ENCODE data around the gene AMIGO3.

The AMIGO3 gene

DNA sequence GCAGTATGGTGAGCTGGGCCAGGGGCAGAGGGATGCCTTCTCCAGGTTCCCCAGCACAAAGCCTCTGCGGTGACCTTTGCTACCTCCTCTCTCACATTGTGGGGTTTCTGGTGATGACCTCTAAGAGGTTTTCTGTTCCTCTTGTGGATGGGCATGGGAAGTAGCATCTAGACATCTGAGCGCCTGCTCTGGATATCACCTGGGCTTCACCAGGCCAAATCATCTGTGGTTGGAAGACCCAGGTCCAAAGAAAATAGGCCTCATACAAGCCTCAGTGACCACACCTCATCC is 38.3 kb downstream of the AMIGO3 start:
- no peak overlapping the region for H3K4me3 ChIP-seq (ENCODE audit: low read depth, low read length)

DNA sequence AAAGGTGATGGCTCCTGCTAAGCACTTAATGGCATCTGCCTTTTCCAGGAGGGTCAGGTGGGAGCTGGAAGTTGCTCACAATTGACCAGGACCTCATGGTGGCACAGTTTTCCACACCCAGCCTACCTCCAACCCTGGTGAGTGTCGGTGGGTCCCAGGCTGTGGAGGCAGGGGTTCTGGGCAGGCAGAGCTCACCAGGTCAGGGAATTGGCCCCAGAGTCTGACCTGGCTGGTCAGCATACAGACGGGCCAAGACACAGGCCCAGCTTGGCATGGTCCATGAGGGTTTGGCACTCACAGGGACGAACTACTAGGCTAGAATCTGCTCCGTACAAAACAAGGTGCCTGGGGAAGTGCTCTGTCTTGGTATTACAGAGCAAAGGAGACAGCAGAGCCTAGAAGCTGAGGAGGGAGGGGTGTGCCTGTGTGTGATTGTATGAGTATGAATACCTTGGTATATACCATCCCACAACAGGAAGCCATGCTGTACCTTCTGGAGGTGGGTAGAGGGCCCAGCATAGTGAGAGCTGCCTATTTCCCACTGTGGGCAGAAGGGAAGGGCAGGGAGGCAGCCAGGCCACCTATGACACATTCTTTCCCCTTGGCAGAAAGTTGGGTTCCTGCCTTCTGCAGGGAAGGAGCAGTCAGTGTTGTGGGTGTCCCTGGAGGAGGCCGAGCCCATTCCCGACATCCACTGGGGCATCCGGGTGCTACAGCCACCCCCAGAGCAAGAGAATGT is 38.8 kb downstream of the AMIGO3 start:
- H3K4me3 ChIP-seq (ENCODE audit: low read depth, low read length): no peak overlapping the region
- TF ChIP-seq, protein P1, sequence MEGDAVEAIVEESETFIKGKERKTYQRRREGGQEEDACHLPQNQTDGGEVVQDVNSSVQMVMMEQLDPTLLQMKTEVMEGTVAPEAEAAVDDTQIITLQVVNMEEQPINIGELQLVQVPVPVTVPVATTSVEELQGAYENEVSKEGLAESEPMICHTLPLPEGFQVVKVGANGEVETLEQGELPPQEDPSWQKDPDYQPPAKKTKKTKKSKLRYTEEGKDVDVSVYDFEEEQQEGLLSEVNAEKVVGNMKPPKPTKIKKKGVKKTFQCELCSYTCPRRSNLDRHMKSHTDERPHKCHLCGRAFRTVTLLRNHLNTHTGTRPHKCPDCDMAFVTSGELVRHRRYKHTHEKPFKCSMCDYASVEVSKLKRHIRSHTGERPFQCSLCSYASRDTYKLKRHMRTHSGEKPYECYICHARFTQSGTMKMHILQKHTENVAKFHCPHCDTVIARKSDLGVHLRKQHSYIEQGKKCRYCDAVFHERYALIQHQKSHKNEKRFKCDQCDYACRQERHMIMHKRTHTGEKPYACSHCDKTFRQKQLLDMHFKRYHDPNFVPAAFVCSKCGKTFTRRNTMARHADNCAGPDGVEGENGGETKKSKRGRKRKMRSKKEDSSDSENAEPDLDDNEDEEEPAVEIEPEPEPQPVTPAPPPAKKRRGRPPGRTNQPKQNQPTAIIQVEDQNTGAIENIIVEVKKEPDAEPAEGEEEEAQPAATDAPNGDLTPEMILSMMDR (IDR thresholded peaks at IDR 0.05; ENCODE audit: low read depth, low read length): no peak

More for the DNA sequence above, 38.3 kb downstream of the AMIGO3 start:
- TF ChIP-seq, protein P1 (IDR thresholded peaks at IDR 0.05; ENCODE audit: low read depth, low read length): no peak

DNA sequence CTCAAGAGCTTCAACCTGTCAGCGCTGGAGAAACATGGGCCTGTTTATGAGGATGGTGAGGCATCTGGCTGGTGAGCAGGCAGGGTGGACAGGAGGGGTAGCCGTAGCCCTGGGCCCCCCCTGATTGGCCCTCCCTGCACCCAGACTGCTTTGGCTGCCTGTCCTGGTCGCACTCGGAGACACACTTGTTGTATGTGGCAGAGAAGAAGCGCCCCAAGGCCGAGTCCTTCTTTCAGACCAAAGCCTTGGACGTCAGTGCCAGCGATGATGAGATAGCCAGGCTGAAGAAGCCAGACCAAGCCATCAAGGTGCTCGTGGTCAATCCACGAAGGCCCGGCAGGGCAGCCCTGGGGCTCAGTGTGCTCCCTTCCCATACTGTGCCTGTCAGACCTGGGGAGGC is 43.6 kb downstream of the AMIGO3 start:
- no peak overlapping the region for H3K4me3 ChIP-seq (ENCODE audit: low read depth, low read length)
- TF ChIP-seq, protein P1 (IDR thresholded peaks at IDR 0.05; ENCODE audit: low read depth, low read length): no peak

DNA sequence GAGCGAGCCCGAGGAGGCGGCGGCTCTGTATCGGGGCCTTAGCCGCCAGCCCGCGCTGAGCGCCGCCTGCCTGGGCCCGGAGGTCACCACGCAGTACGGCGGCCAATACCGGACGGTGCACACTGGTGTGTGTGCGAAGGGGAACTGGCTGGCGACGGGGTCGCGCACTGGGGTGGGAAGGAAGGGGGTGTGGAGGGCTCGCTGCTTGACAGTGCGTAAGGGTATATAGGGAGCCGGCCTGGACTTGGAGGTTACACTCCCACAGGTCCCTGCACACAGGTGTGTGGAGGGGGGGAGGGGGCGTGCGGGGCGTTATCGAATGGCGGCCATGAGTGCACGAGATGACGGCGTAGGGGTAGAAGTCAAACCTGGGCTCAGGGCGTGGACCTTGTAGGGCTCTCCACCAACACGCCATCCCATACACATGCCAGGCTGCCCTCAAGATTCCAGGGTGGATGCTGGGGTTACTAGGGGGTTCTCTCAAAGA is 44.9 kb downstream of the AMIGO3 start:
- TF ChIP-seq, protein P1 (IDR thresholded peaks at IDR 0.05; ENCODE audit: low read depth, low read length): no peak

DNA sequence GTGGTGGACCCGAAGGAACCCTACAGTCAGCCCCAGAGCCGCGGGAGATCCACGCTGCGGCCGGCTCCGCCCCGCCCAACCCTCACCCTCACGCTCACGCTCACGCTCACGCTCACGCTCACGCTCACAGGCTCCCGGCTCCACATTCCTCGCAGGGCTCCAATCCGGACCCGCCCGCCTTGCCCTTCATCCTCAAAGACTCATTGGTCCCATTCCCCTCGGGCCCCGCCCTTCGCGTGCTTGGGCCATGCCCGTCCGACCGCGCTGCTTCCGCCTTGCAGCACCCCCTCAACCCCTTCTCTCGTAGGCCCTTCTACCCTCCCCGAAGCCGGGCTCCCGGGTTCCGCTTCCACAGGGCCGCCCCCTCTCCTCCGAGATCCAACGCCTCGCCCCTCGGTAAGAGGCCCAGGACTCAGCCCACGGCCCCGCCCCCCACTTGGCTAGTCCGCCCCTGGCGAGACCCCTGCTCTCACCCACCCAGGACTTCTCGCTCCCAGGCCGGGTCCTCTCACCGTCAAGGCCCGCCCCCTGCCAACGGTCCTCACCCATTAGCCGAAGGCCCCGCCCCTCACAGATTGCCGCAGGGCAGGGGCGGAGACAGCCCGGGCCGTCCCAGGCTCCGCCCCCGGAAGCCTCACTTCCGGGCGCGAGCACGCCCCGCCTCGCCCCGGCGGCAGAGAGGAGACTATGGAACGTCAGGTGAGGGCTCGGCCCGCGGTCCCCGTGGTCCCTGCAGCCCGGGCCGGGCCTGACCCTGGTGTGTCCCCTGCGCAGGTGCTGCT is 45.6 kb downstream of the AMIGO3 start, which contains the start of gene APEH:
APEH (plus strand) TSS at position 637 of the 782 bp plus-strand sequence; CDS start at position 688, 51 bp downstream.
- peak within 1 kb of the TSS; percentile 81 for H3K4me3 ChIP-seq (ENCODE audit: low read depth, low read length)
- TF ChIP-seq, protein P1 (IDR thresholded peaks at IDR 0.05; ENCODE audit: low read depth, low read length): no peak

More for the DNA sequence above, 44.9 kb downstream of the AMIGO3 start:
- peak overlapping the region; percentile 81 for H3K4me3 ChIP-seq (ENCODE audit: low read depth, low read length)

DNA sequence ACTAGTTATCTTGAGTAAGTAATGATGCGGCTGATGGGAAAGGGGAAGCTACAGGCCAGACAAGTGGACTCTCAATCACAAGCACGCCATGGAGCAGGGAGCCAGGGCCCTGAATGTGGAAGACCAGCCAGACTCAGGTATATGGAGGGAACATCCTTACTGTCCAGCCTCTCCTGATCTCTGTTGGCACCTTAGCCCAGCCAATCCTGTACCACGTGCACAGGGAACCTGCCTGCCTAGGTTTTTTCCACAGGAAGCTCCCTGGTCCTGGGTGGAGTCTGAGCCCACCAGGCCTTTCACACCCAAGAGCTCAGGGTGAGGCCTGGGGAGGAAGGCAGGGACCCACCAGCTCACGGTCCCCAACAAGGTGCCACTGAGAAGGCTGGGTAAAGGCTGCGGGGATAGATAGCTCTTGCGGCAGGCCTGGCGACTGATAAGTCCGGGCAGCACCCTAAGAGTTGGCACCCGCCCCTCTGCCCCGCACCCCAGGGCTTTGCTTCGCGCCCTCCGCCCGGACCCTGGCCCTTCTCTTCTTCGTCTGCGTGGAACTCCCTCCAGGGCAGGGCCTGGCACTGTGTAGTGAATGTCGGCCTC is 46.3 kb downstream of the AMIGO3 start:
- TF ChIP-seq, protein P1 (IDR thresholded peaks at IDR 0.05; ENCODE audit: low read depth, low read length): no peak
- peak overlapping the region; percentile 81 for H3K4me3 ChIP-seq (ENCODE audit: low read depth, low read length)

Data from WI38 (cell line).